Endodermal cell (in vitro differentiated cells): ENCODE data around the gene CBFA2T3. TPM values are rescaled to one million over a fixed set of nuclear protein-coding genes. Genes with fewer than 3 reads are reported as not detected.

Source experiments
- DNase-seq: peaks from one replicate; pipeline ENCODE4 v3.0.0-alpha.2; 2017
- H3K27ac ChIP-seq: 2 replicates; pipeline ENCODE4 v1.5.1; 2013; ENCODE audit warnings: mild to moderate bottlenecking, low read depth, low read length, moderate library complexity
- H3K27me3 ChIP-seq: 2 replicates; pipeline ENCODE4 v1.6.1; 2013; ENCODE audit warnings: mild to moderate bottlenecking, low read length, moderate library complexity; ENCODE audit not compliant: insufficient read depth, control insufficient read depth, poor library complexity, severe bottlenecking
- H3K36me3 ChIP-seq: 2 replicates; pipeline ENCODE4 v1.7.0; 2013; ENCODE audit warnings: mild to moderate bottlenecking, low read length, moderate library complexity; ENCODE audit not compliant: control insufficient read depth, insufficient read depth
- H3K4me1 ChIP-seq: one replicate; pipeline ENCODE4 v1.7.0; 2013; ENCODE audit warnings: low read length; ENCODE audit not compliant: control insufficient read depth, insufficient read depth
- H3K4me3 ChIP-seq: 2 replicates; pipeline ENCODE4 v1.5.1; 2013; ENCODE audit warnings: mild to moderate bottlenecking, low read length, moderate library complexity
- H3K9ac ChIP-seq: 2 replicates; pipeline ENCODE4 v1.6.1; 2013; ENCODE audit warnings: mild to moderate bottlenecking, low read length, moderate library complexity; ENCODE audit not compliant: poor library complexity, severe bottlenecking; ENCODE audit errors: extremely low read depth
- H3K9me3 ChIP-seq: 2 replicates; pipeline ENCODE4 v1.6.1; 2013; ENCODE audit warnings: mild to moderate bottlenecking, low read length, moderate library complexity; ENCODE audit not compliant: control insufficient read depth
- H3K27ac Mint-ChIP-seq: 2 replicates; pipeline ENCODE4 v1.8.0; 2020; ENCODE audit warnings: mixed read lengths
- H3K27me3 Mint-ChIP-seq: 2 replicates; pipeline ENCODE4 v1.8.0; 2021; ENCODE audit warnings: mild to moderate bottlenecking, mixed read lengths; ENCODE audit not compliant: insufficient read depth
- H3K36me3 Mint-ChIP-seq: 2 replicates; pipeline ENCODE4 v1.8.0; 2020; ENCODE audit warnings: low read depth, mixed read lengths
- H3K4me1 Mint-ChIP-seq: 2 replicates; pipeline ENCODE4 v1.8.0; 2020; ENCODE audit warnings: mixed read lengths
- H3K4me3 Mint-ChIP-seq: 2 replicates; pipeline ENCODE4 v1.8.0; 2020; ENCODE audit warnings: mild to moderate bottlenecking, moderate library complexity, mixed read lengths
- H3K9me3 Mint-ChIP-seq: 2 replicates; pipeline ENCODE4 v1.8.0; 2020; ENCODE audit warnings: mild to moderate bottlenecking, mixed read lengths
- WGBS, 2 experiments: methylation state at CpG; one replicate each; pipeline versions ENCODE4 v1.1.5 to v1.1.7; 2013; ENCODE audit warnings: missing lambda C conversion rate in 2 of 2, mixed read lengths in 1 of 2; ENCODE audit not compliant: insufficient coverage in 1 of 2, insufficient read length in 1 of 2; 5-methylcytosine and 5-hydroxymethylcytosine counted together
- total RNA-seq, 2 donors: library from RNA; stranded (reverse); fragmentation: NEBNext Ultra II Directional in 1 of 2; extraction: Animal tissue kit (Norgen Biotek cat#: 25700) in 1 of 2; gene quantifications; 2 replicates in 1 of 2; 3 replicates in 1 of 2; pipeline ENCODE4 v1.2.1, GENCODE V29; 2021
- TF ChIP-seq, protein P1 (sequence below): fragments of 200-600 bp; sonication (generic); conservative IDR thresholded peaks from 2 replicates; pipeline ENCODE4 v1.5.0; 2021; ENCODE audit warnings: antibody characterized with exemption, mild to moderate bottlenecking

CBFA2T3 gene
- total RNA-seq, 2 donors from 2014 or later = 1.0 to 3.1 TPM

DNA sequence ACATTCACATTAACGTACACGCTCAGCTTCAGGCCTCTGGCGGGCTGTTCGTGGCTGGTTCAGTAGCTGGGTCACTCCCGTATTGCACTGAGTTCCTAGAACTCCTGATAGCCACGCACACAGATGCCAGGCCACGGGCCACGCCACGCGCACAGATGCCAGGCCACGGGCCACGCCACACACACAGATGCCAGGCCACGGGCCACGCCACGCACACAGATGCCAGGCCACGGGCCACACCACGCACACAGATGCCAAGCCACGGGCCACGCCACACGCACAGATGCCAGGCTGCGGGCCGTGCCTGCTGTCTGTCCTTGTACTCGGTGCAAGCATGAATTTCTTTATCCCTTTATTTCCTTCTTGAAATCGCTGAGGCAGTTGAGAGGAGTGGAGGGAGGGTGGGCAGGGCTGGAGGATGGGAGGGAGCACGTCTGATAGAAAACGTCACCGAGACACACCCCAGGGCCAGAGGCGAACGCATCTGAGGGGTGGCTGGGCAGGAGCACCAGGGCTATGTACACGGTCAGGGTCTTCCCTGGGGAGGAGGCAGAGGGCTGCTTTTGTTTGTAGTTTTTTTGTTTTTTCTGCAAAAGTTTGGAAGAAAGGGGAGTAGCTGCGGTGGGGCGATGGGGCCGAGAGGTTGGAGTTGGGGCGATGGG, 101.9 kb downstream of the CBFA2T3 start:
- Histone ChIP-seq H3K27me3 (no peaks in the 10 kb centered on the region), H3K36me3 (no peaks in the 10 kb centered on the region), H3K9ac (no peak overlapping the region), H3K4me3 (no peak overlapping the region), H3K4me1 (no peaks in the 10 kb centered on the region), H3K27ac (no peak overlapping the region), H3K9me3 (no peaks in the 10 kb centered on the region)
- Mint-ChIP-seq H3K4me1 (no peaks in the 10 kb centered on the region), H3K9me3 (no peaks in the 10 kb centered on the region), H3K4me3 (no peak overlapping the region), H3K27me3 (no peaks in the 10 kb centered on the region), H3K36me3 (no peaks in the 10 kb centered on the region), H3K27ac (no peak overlapping the region)
- TF ChIP-seq, protein P1, sequence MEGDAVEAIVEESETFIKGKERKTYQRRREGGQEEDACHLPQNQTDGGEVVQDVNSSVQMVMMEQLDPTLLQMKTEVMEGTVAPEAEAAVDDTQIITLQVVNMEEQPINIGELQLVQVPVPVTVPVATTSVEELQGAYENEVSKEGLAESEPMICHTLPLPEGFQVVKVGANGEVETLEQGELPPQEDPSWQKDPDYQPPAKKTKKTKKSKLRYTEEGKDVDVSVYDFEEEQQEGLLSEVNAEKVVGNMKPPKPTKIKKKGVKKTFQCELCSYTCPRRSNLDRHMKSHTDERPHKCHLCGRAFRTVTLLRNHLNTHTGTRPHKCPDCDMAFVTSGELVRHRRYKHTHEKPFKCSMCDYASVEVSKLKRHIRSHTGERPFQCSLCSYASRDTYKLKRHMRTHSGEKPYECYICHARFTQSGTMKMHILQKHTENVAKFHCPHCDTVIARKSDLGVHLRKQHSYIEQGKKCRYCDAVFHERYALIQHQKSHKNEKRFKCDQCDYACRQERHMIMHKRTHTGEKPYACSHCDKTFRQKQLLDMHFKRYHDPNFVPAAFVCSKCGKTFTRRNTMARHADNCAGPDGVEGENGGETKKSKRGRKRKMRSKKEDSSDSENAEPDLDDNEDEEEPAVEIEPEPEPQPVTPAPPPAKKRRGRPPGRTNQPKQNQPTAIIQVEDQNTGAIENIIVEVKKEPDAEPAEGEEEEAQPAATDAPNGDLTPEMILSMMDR = no peak
- 95 to 96% methylated on average over 22 to 34 of the region's 34 CpGs for WGBS, 2 experiments
- DNase-seq = no peak

DNA sequence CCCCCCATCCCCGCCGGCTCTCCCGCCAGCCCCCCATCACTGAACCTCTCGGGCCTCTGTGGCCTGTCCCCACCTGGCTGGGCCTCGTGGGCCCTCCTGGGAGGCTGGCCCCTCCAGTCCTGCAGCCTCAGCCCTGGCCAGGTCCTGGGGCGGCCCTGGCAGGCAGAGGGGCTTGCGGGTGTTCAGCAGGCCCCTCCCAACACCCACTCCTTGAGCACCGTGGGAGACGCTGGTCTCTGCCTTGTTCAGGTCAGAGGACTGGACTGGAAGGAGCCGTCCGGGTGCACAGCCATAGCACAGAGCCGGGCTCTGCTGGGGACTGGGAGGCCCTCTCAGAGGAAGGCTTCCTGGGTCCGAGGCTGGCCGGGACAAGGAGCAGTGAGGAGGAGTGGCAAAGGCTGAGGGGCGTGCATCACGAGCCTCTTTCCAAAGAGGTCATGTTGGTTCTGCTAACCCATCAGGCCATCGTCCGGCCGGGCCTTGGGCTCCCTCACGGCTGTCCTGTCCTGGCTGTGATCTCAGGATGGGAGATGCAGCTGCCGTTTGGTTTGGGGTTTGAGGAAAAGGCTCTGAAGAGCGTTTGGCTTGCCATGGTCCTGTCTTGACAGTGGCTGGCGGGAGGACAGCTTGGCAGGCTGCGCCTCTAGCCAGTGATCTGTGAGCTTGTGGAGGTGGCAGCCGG, 104.2 kb downstream of the CBFA2T3 start:
- H3K27ac ChIP-seq = no peak overlapping the region
- Mint-ChIP-seq H3K4me1 (no peaks in the 10 kb centered on the region), H3K27ac (no peak overlapping the region), H3K27me3 (no peaks in the 10 kb centered on the region), H3K4me3 (no peak overlapping the region), H3K9me3 (no peaks in the 10 kb centered on the region), H3K36me3 (no peaks in the 10 kb centered on the region)
- H3K9ac ChIP-seq = no peak overlapping the region
- H3K36me3 ChIP-seq = no peaks in the 10 kb centered on the region
- no peak overlapping the region for H3K4me3 ChIP-seq
- 91 to 92% methylated on average over 12 to 25 of the region's 25 CpGs for WGBS, 2 experiments
- no peaks in the 10 kb centered on the region for H3K4me1 ChIP-seq
- TF ChIP-seq, protein P1 = no peak
- H3K9me3 ChIP-seq = no peaks in the 10 kb centered on the region
- H3K27me3 ChIP-seq = no peaks in the 10 kb centered on the region
- DNase-seq = no peak

DNA sequence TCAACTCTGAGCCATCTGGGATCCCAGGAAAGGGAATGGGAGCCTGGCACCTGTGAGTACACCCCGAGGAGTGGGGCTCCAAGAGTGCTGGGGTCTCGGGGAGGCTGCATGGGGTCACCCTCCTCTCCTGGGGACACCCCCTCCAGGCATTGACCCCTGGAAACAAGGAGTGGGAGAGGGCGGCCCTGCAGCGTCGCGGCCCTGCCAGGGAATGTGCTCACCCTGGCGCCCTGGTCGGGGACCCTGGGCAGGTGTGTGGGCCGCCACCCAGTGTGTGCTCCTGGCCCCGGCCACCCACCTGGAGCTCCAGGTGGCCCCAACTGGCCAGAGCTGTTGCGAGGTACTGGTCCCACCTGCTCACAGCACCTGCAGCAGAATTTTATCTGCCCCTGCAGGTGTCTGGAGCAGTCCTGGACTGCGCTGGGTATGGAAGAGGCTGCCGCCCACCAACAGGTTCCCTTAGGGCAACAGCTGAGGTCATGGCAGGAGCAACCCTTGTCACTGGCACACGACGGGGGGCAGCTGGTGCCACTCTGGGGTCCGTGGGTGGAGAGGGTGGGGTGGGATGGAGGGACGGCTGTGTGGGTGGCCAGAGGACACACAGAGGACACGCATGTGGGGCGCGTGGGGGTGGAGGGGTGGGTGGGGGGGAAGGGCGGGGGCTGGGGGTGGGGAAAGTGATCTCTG, 105.1 kb downstream of the CBFA2T3 start:
- TF ChIP-seq, protein P1 = no peak
- no peak overlapping the region for H3K27ac Mint-ChIP-seq
- no peaks in the 10 kb centered on the region for H3K27me3 Mint-ChIP-seq
- Histone ChIP-seq H3K27me3 (no peaks in the 10 kb centered on the region), H3K4me3 (no peak overlapping the region), H3K4me1 (no peaks in the 10 kb centered on the region), H3K36me3 (no peaks in the 10 kb centered on the region), H3K9me3 (no peaks in the 10 kb centered on the region), H3K27ac (no peak overlapping the region), H3K9ac (no peak overlapping the region)
- no peaks in the 10 kb centered on the region for H3K9me3 Mint-ChIP-seq
- 93 to 94% methylated on average over 11 to 15 of the region's 21 CpGs for WGBS, 2 experiments
- no peaks in the 10 kb centered on the region for H3K4me1 Mint-ChIP-seq
- DNase-seq = no peak
- no peak overlapping the region for H3K4me3 Mint-ChIP-seq
- H3K36me3 Mint-ChIP-seq = no peaks in the 10 kb centered on the region
